BE2C (cell line): Measurements from ENCODE around the gene SORL1.

Experiments used
- DNase-seq: peaks from one replicate; pipeline ENCODE4 v3.0.0-alpha.2; 2020
- H3K27me3 ChIP-seq: fragments of 250-450 bp; sonication (Bioruptor Pico); 2 replicates; pipeline ENCODE4 v1.5.1; 2020; ENCODE audit warnings: mild to moderate bottlenecking
- H3K36me3 ChIP-seq: fragments of 250-450 bp; sonication (Bioruptor Pico); 2 replicates; pipeline ENCODE4 v1.5.1; 2020; ENCODE audit warnings: mild to moderate bottlenecking
- H3K4me1 ChIP-seq: fragments of 250-450 bp; sonication (Bioruptor Pico); 2 replicates; pipeline ENCODE4 v1.5.1; 2020
- H3K4me3 ChIP-seq: 2 replicates; pipeline ENCODE4 v1.5.1; 2011; ENCODE audit warnings: low read depth, low read length
- H3K9me3 ChIP-seq: fragments of 250-450 bp; sonication (Bioruptor Pico); 2 replicates; pipeline ENCODE4 v1.5.1; 2020
- CTCF ChIP-seq: IDR thresholded peaks from 2 replicates; pipeline ENCODE4 v1.5.1; 2012; ENCODE audit warnings: mild to moderate bottlenecking, low read depth, low read length

Gene SORL1

DNA sequence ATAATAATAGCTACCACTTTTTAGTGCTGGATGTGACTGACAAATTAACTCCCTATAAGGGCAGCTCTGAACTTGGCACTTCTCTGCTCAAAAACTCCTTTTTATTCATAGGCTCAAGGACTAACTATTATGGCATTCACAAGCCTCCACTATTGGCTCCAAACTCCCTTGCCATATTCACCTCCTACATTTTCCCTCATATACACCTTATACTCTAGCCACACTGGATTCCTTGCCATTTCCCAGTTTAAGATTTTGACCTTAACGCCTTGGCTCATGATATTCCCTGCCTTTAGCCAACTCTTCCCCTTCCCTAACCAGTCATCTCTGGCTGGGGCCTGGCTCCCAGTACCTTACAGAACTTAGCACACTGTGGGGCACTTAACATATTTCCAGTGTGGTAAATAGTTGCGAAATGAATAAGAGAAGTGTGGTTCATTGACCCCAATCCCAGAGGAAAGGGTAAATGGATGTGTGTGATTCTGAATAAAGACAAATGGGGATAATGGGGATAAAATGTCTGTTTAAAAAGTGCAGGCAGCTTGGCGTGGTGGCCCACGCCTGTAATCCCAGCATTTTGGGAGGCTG is 40.0 kb upstream of the SORL1 start:
- TF ChIP-seq CTCF: no peak
- Histone ChIP-seq H3K9me3 (no peaks in the 10 kb centered on the region), H3K36me3 (no peaks in the 10 kb centered on the region), H3K4me1 (no peaks in the 10 kb centered on the region), H3K4me3 (no peak overlapping the region), H3K27me3 (peaks cover 3% of the 10 kb centered on the region; the same call in 1 of the 2 replicates)
- DNase-seq: no peak

DNA sequence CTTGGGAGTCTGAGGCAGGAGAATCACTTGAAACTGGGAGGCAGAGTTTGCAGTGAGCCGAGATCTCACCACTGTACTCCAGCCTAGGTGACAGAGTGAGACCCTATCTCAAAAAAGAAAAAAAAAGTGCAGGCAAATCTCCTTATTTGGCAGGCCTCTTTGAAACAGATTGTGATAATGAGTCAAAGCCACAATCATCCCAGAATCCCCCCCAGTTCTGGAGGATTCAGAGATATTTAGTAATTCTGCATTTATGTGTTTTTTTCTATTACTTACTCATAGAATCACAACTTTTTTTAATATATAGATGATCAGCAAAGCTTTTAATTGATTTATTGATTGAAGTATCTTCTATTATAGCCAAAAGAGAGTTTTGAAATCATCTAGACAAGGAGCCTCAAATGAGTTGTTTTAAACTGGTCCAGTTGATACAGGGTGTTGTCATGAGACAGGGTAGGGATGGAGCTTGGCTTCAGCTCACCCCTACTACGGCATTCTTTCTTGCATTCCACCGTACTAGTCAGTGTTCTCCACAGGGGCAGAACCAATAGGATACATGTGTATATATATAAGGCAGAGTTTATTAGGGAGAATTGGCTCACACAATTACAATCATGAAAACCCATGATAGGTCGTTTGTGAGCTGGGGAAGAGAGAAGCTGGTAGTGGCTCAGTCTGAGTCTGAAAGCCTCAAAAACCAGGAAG is 39.3 kb upstream of the SORL1 start:
- no peaks in the 10 kb centered on the region for H3K9me3 ChIP-seq
- no peaks in the 10 kb centered on the region for H3K36me3 ChIP-seq
- no peak overlapping the region for H3K4me3 ChIP-seq
- peaks cover 3% of the 10 kb centered on the region; the same call in 1 of the 2 replicates for H3K27me3 ChIP-seq
- no peak for TF ChIP-seq CTCF
- H3K4me1 ChIP-seq: no peaks in the 10 kb centered on the region
- no peak for DNase-seq

DNA sequence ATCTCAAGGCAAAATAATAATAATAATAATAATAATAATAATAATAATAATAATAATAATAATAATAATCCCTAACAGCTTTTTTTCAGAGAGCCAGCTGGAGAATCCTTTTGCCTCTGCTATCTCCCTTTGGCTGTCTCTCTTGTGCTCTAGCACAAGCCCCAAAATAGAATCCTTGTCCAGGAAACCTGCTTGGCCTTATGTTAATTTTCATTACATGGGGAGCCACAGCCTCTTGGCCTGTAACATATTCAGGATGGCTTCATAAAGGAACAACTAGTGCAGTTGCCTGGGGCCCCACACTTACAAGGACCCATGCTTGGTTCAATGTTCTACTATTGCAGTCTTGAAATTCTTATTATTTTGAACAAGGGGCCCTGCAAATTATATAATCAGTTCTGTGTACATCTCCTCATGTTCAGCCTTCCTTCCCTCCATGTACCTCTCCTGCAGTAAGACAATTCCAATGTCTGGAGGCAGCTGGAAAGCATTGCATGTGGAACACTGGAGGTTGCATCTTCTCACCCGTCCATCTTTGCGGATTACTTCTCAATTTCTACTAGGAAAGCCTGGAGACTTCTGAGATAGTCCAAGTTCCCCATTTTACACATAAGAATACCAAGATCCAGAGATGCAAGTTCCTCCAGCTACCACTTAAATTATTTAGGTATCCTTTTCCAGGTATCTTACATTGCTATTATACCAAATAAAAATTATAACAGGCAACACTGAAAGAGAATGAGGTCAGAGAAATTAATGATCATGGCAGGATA is 37.8 kb upstream of the SORL1 start:
- Histone ChIP-seq H3K9me3 (no peaks in the 10 kb centered on the region), H3K27me3 (no peaks in the 10 kb centered on the region; the same call in 1 of the 2 replicates), H3K4me1 (no peaks in the 10 kb centered on the region), H3K4me3 (no peak overlapping the region), H3K36me3 (no peaks in the 10 kb centered on the region)
- no peak for TF ChIP-seq CTCF
- no peak for DNase-seq

DNA sequence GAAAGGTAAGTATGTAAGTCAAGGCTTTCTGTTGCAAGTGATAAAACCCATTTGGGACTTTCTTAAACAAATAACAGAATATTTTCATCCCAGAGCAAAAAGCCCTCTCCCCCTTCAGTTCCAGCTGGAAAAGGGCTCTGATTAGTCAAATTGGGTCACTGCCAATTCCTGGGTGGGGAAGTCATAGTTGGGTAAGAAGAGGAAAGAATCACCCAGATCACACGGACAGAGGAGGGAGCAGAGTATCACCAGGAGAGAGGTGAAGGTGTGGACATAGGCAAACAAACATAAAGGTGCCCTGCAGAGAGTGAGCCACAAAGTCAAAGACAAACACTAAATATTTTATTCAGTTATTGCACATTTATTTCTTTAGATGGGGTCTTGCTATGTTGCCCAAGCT is 36.3 kb upstream of the SORL1 start:
- DNase-seq: no peak
- H3K4me1 ChIP-seq: no peaks in the 10 kb centered on the region

GRCh38 chr11:121417055-121417551 is 35.0 kb upstream of the SORL1 start:
- no peaks in the 10 kb centered on the region for H3K36me3 ChIP-seq
- TF ChIP-seq CTCF: no peak
- no peaks in the 10 kb centered on the region for H3K4me1 ChIP-seq
- DNase-seq: no peak
- H3K4me3 ChIP-seq: no peak overlapping the region
- no peaks in the 10 kb centered on the region for H3K9me3 ChIP-seq
- no peaks in the 10 kb centered on the region; the same call in 1 of the 2 replicates for H3K27me3 ChIP-seq

More for the DNA sequence above, 36.3 kb upstream of the SORL1 start:
- Histone ChIP-seq H3K27me3 (no peaks in the 10 kb centered on the region; the same call in 1 of the 2 replicates), H3K36me3 (no peaks in the 10 kb centered on the region), H3K4me3 (no peak overlapping the region), H3K9me3 (no peaks in the 10 kb centered on the region)
- no peak for TF ChIP-seq CTCF
